ENCODE results near the gene RAB30. TPM values are rescaled to one million over a fixed set of nuclear protein-coding genes. Genes with fewer than 3 reads are reported as not detected.

The RAB30 gene
- total and polyA plus RNA-seq, 2 experiments from 2014 or later: 2.5 to 10.2 TPM

DNA sequence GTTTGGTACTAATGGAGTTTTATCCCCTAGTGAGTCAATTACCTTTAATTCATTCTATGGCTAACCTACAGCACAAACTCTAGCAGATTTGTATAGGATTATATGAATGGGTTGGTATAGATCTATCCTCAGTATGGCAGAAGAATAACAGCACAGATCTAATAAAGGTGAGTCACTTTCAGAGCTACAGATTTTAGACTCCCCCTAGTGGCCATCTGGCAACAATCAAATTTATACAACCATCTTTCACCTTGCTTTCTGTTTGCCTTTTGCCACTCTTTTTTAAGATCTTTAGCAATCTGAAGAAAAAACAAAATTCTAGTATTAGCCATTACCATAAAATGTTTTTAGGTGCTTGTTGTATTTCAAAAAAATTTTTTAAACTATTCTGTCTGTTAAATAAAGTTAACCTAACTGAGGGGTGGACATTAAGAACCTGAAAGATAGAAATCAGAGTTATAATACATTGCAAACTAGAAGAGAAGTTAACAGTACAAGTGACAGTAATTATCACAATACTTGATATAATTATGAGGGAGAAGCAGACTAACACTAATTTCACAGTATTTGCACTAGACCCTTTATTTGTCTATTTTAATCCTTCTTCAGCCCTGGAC, 144.3 kb downstream of the RAB30 start:
- H3K9me3 ChIP-seq (ENCODE audit: low read depth): no peaks in the 10 kb centered on the region
- H3K36me3 ChIP-seq (replicated peaks; ENCODE audit: insufficient read depth, low read depth): no peaks in the 10 kb centered on the region
- no peaks in the 10 kb centered on the region for H3K9me2 ChIP-seq (replicated peaks; ENCODE audit: insufficient read depth)
- H3K4me1 ChIP-seq (ENCODE audit: insufficient read depth): no peaks in the 10 kb centered on the region
- H3K4me3 ChIP-seq: no peak overlapping the region
- H3K27me3 ChIP-seq: no peaks in the 10 kb centered on the region
- no peak overlapping the region for H3K4me2 ChIP-seq
- H3K27ac ChIP-seq: no peak overlapping the region
- TF ChIP-seq EZH2phosphoT487 (IDR thresholded peaks at IDR 0.05; ENCODE audit: low read depth, severe bottlenecking, unreplicated experiment) (no peak), EZH2 (IDR thresholded peaks at IDR 0.05; ENCODE audit: borderline replicate concordance) (no peak), CTCF (IDR thresholded peaks at IDR 0.05; ENCODE audit: poor library complexity) (peak; percentile 73)
- no peaks in the 10 kb centered on the region for H3K79me2 ChIP-seq
- DNase-seq (ENCODE audit: low spot score): peak; percentile 78
- H4K20me1 ChIP-seq (ENCODE audit: insufficient read depth, poor library complexity, severe bottlenecking): no peaks in the 10 kb centered on the region
- no peak overlapping the region for H2AFZ ChIP-seq

DNA sequence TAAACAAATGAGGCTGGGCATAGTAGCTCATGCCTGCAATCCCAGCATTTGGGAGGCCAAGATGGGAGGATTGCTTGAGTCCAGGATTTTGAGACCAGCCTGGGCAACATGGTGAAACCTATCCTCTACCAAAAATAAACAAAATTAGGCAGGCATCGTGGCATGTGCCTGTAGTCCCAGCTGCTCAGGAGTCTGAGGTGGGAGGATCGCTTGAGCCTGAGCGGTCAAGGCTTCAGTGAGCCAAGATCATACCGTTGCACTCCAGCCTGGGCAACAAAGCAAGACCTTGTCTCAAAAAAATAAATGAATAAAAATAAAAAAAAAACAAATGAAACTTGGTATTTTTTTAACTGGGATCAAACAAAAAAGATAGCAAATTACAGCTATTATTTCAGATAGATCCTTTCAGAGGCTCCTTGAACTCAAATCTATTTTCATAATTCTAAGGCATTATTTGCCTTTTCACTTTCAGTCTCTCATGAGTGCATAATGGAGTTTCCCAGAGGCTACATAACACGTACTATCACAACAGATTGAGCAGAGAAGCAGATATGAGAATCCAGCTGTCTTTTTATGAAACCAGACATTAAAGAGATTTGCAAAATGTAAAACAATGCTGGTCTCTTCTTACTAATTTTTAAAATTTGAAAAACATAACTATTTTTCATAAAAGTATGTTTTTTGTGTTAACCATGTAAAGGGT, 147.0 kb downstream of the RAB30 start:
- no peak overlapping the region for H3K4me3 ChIP-seq
- 94% methylated on average over 5 of the region's 5 CpGs for WGBS (ENCODE audit: low lambda C conversion rate, missing lambda C conversion rate)
- DNase-seq (ENCODE audit: low spot score): no peak
- no peak overlapping the region for H3K27ac ChIP-seq
- H3K27me3 ChIP-seq: no peaks in the 10 kb centered on the region
- H3K4me2 ChIP-seq: no peak overlapping the region
- H3K9me2 ChIP-seq (replicated peaks; ENCODE audit: insufficient read depth): no peaks in the 10 kb centered on the region
- no peaks in the 10 kb centered on the region for H3K4me1 ChIP-seq (ENCODE audit: insufficient read depth)
- TF ChIP-seq EZH2phosphoT487 (IDR thresholded peaks at IDR 0.05; ENCODE audit: low read depth, severe bottlenecking, unreplicated experiment) (no peak), CTCF (IDR thresholded peaks at IDR 0.05; ENCODE audit: poor library complexity) (no peak), EZH2 (IDR thresholded peaks at IDR 0.05; ENCODE audit: borderline replicate concordance) (no peak)
- H3K9me3 ChIP-seq (ENCODE audit: low read depth): no peaks in the 10 kb centered on the region
- H3K79me2 ChIP-seq: no peaks in the 10 kb centered on the region
- H3K36me3 ChIP-seq (replicated peaks; ENCODE audit: insufficient read depth, low read depth): no peaks in the 10 kb centered on the region
- no peak overlapping the region for H2AFZ ChIP-seq
- H4K20me1 ChIP-seq (ENCODE audit: insufficient read depth, poor library complexity, severe bottlenecking): no peaks in the 10 kb centered on the region

Small RNA genes within 50 kb of the gene (small RNA-seq; reads per million reads assigned to genes)
- not detected for gene SNORA70E

Other genes with a start within 250 kb of the RAB30 start
- 46.8 and 49.0 TPM in 2 replicates for gene PRCP, start 171.5 kb downstream of the RAB30 start, total RNA-seq
- gene PRCP, start 171.5 kb downstream of the RAB30 start, polyA plus RNA-seq: 48.3 and 53.0 TPM in 2 replicates
- gene DDIAS, start 170.2 kb downstream of the RAB30 start, total RNA-seq: 2.6 and 2.7 TPM in 2 replicates
- 0.88 and 0.92 TPM in 2 replicates for gene DDIAS, start 170.2 kb downstream of the RAB30 start, polyA plus RNA-seq
- 52.3 and 60.4 TPM in 2 replicates for gene PCF11, start 85.2 kb upstream of the RAB30 start, total RNA-seq
- gene PCF11, start 85.2 kb upstream of the RAB30 start, polyA plus RNA-seq: 15.2 TPM in 2 replicates
- gene ANKRD42, start 121.8 kb upstream of the RAB30 start, total RNA-seq: 8.3 and 9.2 TPM in 2 replicates
- gene ANKRD42, start 121.8 kb upstream of the RAB30 start, polyA plus RNA-seq: 9.5 and 9.7 TPM in 2 replicates
- gene CCDC90B, start 214.5 kb upstream of the RAB30 start, total RNA-seq: 42.4 and 45.7 TPM in 2 replicates
- gene CCDC90B, start 214.5 kb upstream of the RAB30 start, polyA plus RNA-seq: 47.8 and 50.9 TPM in 2 replicates

Measured in hepatocyte (in vitro differentiated cells).